ENCODE results near the gene NPTN. TPM values are rescaled to one million over a fixed set of nuclear protein-coding genes. Genes with fewer than 3 reads are reported as not detected.

NPTN gene
- total RNA-seq, 4 donors from 2014 or later, result 159 to 356 (median 215) TPM

DNA sequence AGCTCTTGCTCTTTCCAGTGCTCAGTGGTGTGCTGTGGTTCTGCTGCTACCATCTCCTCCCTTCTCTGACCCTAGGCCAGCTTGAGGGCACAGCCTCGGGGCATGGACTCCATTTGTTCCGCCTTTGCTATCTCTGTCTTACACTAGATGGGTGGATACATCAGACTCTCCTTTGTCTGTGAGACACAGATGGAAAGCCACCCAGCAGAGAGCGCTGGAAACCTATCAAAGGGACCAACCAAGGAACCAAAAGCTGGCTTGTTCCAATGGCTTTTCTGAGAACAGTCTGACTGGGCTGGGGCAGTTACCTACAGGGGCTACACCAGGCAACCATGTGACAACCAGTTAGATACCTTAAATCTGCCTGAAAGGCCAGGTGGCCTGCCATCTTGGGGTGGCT, 63.8 kb downstream of the NPTN start:
- H3K4me3 ChIP-seq, result no peak overlapping the region
- no peak overlapping the region for H3K27ac ChIP-seq
- no peaks in the 10 kb centered on the region for H3K36me3 ChIP-seq
- H3K9me3 ChIP-seq, result no peaks in the 10 kb centered on the region
- no peaks in the 10 kb centered on the region for H3K27me3 ChIP-seq
- no peak for TF ChIP-seq POLR2A (IDR thresholded peaks at IDR 0.05)
- TF ChIP-seq, protein P1, sequence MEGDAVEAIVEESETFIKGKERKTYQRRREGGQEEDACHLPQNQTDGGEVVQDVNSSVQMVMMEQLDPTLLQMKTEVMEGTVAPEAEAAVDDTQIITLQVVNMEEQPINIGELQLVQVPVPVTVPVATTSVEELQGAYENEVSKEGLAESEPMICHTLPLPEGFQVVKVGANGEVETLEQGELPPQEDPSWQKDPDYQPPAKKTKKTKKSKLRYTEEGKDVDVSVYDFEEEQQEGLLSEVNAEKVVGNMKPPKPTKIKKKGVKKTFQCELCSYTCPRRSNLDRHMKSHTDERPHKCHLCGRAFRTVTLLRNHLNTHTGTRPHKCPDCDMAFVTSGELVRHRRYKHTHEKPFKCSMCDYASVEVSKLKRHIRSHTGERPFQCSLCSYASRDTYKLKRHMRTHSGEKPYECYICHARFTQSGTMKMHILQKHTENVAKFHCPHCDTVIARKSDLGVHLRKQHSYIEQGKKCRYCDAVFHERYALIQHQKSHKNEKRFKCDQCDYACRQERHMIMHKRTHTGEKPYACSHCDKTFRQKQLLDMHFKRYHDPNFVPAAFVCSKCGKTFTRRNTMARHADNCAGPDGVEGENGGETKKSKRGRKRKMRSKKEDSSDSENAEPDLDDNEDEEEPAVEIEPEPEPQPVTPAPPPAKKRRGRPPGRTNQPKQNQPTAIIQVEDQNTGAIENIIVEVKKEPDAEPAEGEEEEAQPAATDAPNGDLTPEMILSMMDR (IDR thresholded peaks at IDR 0.05), result no peak
- peaks cover 0 to 9% of the 10 kb centered on the region in 2 donors for H3K4me1 ChIP-seq
- DNase-seq, result no peak
- intact Hi-C loops (cut with DNase I; ENCODE audit: low total_unique reads), result no loop called here

DNA sequence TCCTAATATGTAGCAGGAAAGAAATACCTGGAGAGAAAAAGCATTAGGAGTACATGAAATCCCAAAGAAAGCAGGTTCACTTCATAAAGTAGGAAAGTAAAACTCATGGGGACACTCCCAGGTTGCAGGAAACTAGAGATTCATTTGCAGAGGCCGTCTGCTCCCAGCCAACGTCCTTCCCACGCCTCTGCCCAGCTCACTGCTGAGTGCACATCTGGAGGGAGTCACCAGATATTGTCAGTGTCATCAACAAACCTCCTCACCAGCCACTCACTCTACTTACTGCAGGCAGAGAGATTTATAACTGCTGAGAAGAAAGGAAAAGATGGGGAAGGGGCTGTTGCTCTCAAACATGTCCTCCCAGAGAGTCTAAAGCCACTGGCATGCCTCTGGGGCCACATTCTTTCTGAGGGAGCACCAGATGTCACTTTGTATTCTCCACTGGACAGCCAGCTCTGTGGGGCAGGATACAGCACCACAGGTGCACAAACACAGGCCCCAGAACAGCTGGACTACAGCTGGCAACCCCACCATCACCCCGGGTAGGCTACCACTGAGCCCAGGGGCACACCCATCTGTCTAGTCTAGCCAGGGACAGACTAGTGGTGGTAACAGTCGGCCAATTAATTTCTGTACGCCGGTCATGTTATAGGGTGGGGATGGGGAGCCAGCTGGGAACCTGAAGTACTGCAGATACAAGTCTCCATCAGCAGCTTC, 64.5 kb downstream of the NPTN start:
- TF ChIP-seq POLR2A (IDR thresholded peaks at IDR 0.05), result no peak
- TF ChIP-seq, protein P1 (IDR thresholded peaks at IDR 0.05), result no peak
- no peak overlapping the region for H3K4me3 ChIP-seq
- H3K9me3 ChIP-seq, result no peaks in the 10 kb centered on the region
- H3K27me3 ChIP-seq, result no peaks in the 10 kb centered on the region
- intact Hi-C loops (cut with DNase I; ENCODE audit: low total_unique reads), result no loop called here
- no peak for DNase-seq
- no peak overlapping the region for H3K27ac ChIP-seq
- no peaks in the 10 kb centered on the region for H3K36me3 ChIP-seq
- peaks cover 0 to 3% of the 10 kb centered on the region in 2 donors for H3K4me1 ChIP-seq

DNA sequence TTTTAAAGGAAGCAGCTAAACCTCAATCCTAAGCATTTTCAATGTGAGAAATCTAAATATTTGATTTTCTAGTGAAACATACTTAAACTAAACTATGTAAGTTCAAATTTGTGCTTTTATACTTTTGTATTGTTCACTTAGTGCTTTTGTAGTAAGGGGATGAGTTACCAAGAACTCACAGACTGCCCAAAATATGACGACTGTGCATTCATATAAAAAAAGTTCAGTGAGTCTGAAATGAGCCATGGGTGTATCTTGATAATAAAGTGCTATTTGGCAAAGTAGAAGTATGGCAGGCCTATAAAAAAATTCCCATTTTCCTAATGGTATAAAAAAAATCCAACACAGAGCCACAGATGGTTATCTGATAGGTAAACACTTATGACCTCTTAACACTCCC, 66.2 kb downstream of the NPTN start:
- no peaks in the 10 kb centered on the region for H3K27me3 ChIP-seq
- no peaks in the 10 kb centered on the region for H3K9me3 ChIP-seq
- intact Hi-C loops (cut with DNase I; ENCODE audit: low total_unique reads), result no loop called here
- no peaks in the 10 kb centered on the region for H3K36me3 ChIP-seq
- H3K27ac ChIP-seq, result no peak overlapping the region
- TF ChIP-seq, protein P1 (IDR thresholded peaks at IDR 0.05), result no peak
- TF ChIP-seq POLR2A (IDR thresholded peaks at IDR 0.05), result no peak
- no peaks in the 10 kb centered on the region for H3K4me1 ChIP-seq
- no peak for DNase-seq
- H3K4me3 ChIP-seq, result no peak overlapping the region

DNA sequence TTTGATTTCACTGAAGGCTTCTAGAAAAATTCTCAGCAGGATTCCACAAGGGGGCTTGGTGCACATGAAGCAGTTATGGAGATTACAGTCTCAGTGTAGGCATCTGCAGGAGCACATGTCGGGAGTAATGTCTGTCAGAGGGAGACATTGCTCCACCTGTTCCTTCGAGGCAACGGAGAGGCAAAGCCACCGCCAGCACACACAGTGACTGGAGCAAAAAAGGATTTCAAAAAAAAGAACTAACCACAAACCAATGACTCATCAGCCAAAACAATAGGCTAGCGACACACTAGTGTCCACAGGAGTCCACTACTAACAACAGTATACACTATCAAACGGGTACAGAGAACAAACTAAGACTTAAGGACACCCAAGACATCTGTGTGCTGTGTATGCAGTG, 68.9 kb downstream of the NPTN start:
- H3K27me3 ChIP-seq, result no peaks in the 10 kb centered on the region
- H3K4me1 ChIP-seq, result no peaks in the 10 kb centered on the region
- TF ChIP-seq POLR2A (IDR thresholded peaks at IDR 0.05), result no peak
- TF ChIP-seq, protein P1 (IDR thresholded peaks at IDR 0.05), result peak in 1 of 4 experiments; percentile 3
- H3K9me3 ChIP-seq, result no peaks in the 10 kb centered on the region
- H3K36me3 ChIP-seq, result no peaks in the 10 kb centered on the region
- H3K4me3 ChIP-seq, result no peak overlapping the region
- DNase-seq, result no peak
- no peak overlapping the region for H3K27ac ChIP-seq
- intact Hi-C loops (cut with DNase I; ENCODE audit: low total_unique reads), result no loop called here

DNA sequence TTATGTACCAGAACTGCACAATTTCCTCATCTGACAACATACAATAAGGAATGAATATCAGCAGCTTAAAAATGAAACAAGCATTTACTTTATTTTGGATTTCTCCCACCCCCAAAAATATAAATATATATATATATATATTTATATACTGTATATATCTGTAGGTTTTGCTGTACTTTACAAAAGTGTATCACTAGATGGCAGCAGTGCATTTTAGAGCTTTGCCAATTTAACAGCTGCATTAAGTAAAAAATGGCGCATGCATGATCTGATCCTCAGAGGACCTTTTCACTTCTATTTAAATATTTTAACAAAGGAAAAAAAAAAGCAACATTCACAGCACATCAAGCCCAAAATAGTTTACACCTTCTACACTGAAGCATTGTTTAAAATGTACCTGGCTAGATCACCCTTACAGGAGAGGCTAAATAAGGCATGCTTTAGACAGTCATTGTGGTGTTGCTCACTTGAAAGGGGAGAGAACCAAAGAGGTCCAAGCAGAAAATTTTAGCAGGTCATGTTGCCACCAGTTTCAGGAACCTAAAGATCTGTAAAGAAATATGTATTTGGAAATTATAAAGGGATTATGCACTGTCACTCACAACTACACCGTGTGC, 72.6 kb downstream of the NPTN start:
- H3K4me3 ChIP-seq, result no peak overlapping the region
- no peaks in the 10 kb centered on the region for H3K27me3 ChIP-seq
- no peaks in the 10 kb centered on the region for H3K4me1 ChIP-seq
- H3K27ac ChIP-seq, result no peak overlapping the region
- intact Hi-C loops (cut with DNase I; ENCODE audit: low total_unique reads), result no loop called here
- no peak for DNase-seq
- H3K9me3 ChIP-seq, result no peaks in the 10 kb centered on the region
- TF ChIP-seq, protein P1 (IDR thresholded peaks at IDR 0.05), result peak in 3 of 4 experiments; percentile 46 to 52 (median 47)
- no peak for TF ChIP-seq POLR2A (IDR thresholded peaks at IDR 0.05)
- H3K36me3 ChIP-seq, result no peaks in the 10 kb centered on the region
